Mesothelial cell of epicardium (in vitro differentiated cells): Measurements from ENCODE around the gene HIRIP3. TPM values are rescaled to one million over a fixed set of nuclear protein-coding genes. Genes with fewer than 3 reads are reported as not detected.
A peak's percentile ranks its signal among the peaks of the same experiment; 100 is the strongest.

Source experiments
- DNase-seq, 2 experiments: peaks; one replicate each; pipeline ENCODE4 v3.0.0; 2021; ENCODE audit warnings: low spot score in 2 of 2; ENCODE audit not compliant: unreplicated experiment in 2 of 2
- H3K27ac Mint-ChIP-seq: 2 replicates; pipeline ENCODE4 v1.8.0; 2021; ENCODE audit warnings: mixed read lengths
- H3K27me3 Mint-ChIP-seq: 2 replicates; pipeline ENCODE4 v1.8.0; 2021; ENCODE audit warnings: low read depth, mixed read lengths
- H3K36me3 Mint-ChIP-seq: 2 replicates; pipeline ENCODE4 v1.8.0; 2021; ENCODE audit warnings: mixed read lengths
- H3K4me1 Mint-ChIP-seq: 2 replicates; pipeline ENCODE4 v1.8.0; 2021; ENCODE audit warnings: mixed read lengths
- H3K4me3 Mint-ChIP-seq: 2 replicates; pipeline ENCODE4 v1.8.0; 2021; ENCODE audit warnings: mild to moderate bottlenecking, moderate library complexity, mixed read lengths
- H3K9me3 Mint-ChIP-seq: 2 replicates; pipeline ENCODE4 v1.8.0; 2021; ENCODE audit warnings: mixed read lengths
- total RNA-seq: library from RNA; stranded (reverse); gene quantifications from 3 replicates; pipeline ENCODE4 v1.2.1, GENCODE V29; 2021
- TF ChIP-seq, protein P1 (sequence below): fragments of 200-600 bp; sonication (generic); IDR thresholded peaks from one replicate; pipeline ENCODE4 v1.5.0; 2021; ENCODE audit warnings: antibody characterized with exemption; ENCODE audit not compliant: unreplicated experiment

HIRIP3 gene
- total RNA-seq, 1 donor from 2014 or later, result 9.7 TPM

DNA sequence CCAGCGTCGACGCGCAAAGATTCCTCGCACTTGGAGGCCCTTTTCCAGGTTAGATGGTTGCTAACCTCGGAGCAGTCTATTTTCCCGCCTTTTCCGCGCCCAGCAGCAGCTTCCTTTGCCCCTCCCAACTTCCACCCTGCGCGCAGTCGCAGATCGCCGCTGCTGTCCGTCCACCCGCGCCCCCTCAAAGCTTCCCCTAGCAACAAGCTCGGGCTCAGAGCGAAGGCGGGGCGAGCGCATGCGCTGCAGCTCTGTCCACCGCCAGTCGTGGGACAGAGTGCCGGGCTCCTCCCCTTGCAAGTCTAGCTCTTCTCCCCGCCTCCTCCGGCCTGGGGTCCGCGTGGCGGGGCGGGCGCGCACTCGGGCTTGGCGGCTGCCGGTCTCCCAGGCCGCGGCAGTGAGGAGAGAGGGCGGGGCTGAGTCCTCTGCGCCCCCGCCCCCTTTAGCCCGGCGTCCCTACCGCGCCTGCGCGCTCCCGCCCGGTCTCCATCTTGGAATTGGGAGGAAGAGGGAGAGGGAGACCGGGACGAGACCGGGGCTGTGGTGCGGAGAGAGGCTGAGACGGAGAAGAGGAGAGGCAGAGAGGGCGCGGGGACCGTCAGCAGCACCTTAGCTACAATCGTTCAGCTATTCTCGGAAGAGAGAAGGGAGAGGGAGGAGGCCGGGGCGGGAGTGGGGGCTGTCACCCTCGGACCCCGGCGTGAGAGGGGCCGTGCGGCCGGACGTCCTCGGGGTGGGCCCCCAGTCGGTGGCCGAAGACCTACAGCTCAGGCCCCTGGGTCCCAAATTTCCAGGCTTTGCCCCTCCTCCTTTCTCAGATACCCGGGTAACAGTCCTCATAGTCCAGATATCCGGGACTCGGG, 21.8 kb downstream of the HIRIP3 start, which contains the start of gene TAOK2:
Gene TAOK2, plus strand, starts transcription at position 485 of the 863 bp plus-strand sequence. CDS start 3,905 bp downstream, outside the sequence.
- peaks cover 4% of the 10 kb centered on the region for H3K9me3 Mint-ChIP-seq
- H3K4me3 Mint-ChIP-seq, result peak within 1 kb of the TSS; percentile 95
- peaks cover 29% of the 10 kb centered on the region for H3K4me1 Mint-ChIP-seq
- peaks cover 31% of the 10 kb centered on the region for H3K36me3 Mint-ChIP-seq
- peak; percentile 99 to 100 for DNase-seq
- TF ChIP-seq, protein P1, sequence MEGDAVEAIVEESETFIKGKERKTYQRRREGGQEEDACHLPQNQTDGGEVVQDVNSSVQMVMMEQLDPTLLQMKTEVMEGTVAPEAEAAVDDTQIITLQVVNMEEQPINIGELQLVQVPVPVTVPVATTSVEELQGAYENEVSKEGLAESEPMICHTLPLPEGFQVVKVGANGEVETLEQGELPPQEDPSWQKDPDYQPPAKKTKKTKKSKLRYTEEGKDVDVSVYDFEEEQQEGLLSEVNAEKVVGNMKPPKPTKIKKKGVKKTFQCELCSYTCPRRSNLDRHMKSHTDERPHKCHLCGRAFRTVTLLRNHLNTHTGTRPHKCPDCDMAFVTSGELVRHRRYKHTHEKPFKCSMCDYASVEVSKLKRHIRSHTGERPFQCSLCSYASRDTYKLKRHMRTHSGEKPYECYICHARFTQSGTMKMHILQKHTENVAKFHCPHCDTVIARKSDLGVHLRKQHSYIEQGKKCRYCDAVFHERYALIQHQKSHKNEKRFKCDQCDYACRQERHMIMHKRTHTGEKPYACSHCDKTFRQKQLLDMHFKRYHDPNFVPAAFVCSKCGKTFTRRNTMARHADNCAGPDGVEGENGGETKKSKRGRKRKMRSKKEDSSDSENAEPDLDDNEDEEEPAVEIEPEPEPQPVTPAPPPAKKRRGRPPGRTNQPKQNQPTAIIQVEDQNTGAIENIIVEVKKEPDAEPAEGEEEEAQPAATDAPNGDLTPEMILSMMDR, result no peak
- H3K27ac Mint-ChIP-seq, result peak within 1 kb of the TSS; percentile 91
- no peaks in the 10 kb centered on the region for H3K27me3 Mint-ChIP-seq

DNA sequence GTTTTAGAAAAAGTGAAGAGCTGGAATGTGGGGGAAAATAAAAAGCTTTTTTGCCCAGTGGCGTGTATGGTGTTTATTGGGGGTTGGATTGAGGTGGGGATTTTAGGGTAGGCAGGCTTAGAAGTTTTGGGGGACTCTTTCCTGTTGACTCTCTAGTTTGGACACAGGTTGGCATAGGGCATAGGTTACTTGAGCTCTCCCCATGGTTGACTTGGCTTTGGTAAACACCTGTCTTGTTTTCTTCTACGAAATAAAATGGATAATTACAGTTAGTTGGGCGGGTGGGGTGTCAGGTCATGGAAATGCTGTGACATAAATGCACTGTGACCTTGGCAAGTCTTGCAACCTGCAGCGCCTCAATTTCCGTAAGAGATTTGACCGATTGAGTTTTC, 22.4 kb downstream of the HIRIP3 start:
- Mint-ChIP-seq H3K4me3 (no peak overlapping the region), H3K27ac (peak overlapping the region; percentile 72), H3K9me3 (peaks cover 4% of the 10 kb centered on the region), H3K36me3 (peaks cover 32% of the 10 kb centered on the region), H3K27me3 (no peaks in the 10 kb centered on the region), H3K4me1 (peaks cover 29% of the 10 kb centered on the region)
- no peak for DNase-seq
- TF ChIP-seq, protein P1, result no peak

DNA sequence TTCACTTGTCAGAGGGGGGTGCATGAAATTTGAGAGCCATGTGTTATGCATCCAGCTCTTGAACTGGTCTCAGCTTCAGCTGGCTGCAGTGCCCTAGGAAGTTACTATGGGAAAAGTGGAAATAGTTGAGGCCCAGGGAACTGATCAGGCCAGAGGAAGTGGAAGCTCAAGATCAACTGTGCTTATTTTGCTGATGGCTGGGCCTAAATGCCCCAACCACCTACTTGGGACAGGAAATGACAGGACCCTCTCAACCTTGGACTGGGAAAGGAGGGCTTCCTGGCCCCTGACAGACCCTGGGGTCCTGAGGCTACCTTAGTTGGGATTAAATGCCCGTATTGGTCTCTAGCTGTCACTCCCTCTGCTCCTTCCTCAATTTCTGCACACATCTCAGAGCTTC, 22.9 kb downstream of the HIRIP3 start:
- Mint-ChIP-seq H3K27me3 (no peaks in the 10 kb centered on the region), H3K4me1 (peaks cover 29% of the 10 kb centered on the region), H3K27ac (peak overlapping the region; percentile 9), H3K9me3 (peaks cover 4% of the 10 kb centered on the region), H3K4me3 (no peak overlapping the region), H3K36me3 (peaks cover 32% of the 10 kb centered on the region)
- TF ChIP-seq, protein P1, result no peak
- no peak for DNase-seq

DNA sequence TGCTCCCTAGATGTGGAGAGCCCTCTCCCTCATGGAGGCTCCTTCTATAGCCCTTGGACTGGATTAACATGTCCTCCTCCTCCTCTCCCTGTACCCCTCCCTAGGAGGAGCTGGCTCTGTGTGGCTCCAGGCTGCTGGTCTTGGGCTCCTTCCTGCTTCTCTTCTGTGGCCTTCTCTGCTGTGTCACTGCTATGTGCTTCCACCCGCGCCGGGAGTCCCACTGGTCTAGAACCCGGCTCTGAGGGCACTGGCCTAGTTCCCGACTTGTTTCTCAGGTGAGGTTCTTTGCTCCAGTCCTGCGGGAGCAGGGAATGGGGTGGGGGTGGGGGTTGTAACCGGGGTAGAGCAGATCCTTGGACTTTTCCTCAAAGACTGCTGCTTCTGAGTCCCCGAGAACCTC, 24.1 kb downstream of the HIRIP3 start:
- H3K4me3 Mint-ChIP-seq, result no peak overlapping the region
- no peak overlapping the region for H3K27ac Mint-ChIP-seq
- peaks cover 17% of the 10 kb centered on the region for H3K4me1 Mint-ChIP-seq
- H3K27me3 Mint-ChIP-seq, result no peaks in the 10 kb centered on the region
- no peak for DNase-seq
- TF ChIP-seq, protein P1, result no peak
- peaks cover 32% of the 10 kb centered on the region for H3K36me3 Mint-ChIP-seq
- H3K9me3 Mint-ChIP-seq, result peaks cover 4% of the 10 kb centered on the region

DNA sequence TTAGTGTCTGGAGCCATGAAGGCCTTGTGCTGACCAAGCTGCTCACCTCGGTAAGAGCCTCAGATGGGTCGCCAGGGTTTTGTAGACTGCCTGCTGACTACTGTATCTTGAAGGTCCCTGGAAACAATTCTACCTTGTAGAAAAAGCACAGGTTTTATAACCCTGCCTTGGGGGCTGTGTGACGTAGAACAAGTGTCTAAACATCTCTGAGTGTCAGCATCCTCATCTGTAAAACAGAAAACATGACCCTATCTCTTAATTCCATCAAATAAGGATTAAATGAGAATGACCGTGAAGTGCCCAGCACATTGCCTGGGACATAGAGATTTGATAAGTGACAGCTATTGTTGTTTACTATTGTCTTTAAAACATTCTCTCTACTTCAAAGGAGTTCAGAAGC, 27.2 kb downstream of the HIRIP3 start:
- TF ChIP-seq, protein P1, result no peak
- Mint-ChIP-seq H3K4me1 (peaks cover 2% of the 10 kb centered on the region), H3K27ac (no peak overlapping the region), H3K36me3 (peaks cover 38% of the 10 kb centered on the region), H3K27me3 (no peaks in the 10 kb centered on the region), H3K9me3 (peaks cover 2% of the 10 kb centered on the region), H3K4me3 (no peak overlapping the region)
- no peak for DNase-seq
